Tibial nerve (tissue), 4 donors: ENCODE results near the gene PPT1. TPM values are rescaled to one million over a fixed set of nuclear protein-coding genes. Genes with fewer than 3 reads are reported as not detected.

Experiments used
- DNase-seq, 2 donors: peaks; one replicate each; pipeline ENCODE4 v3.0.0-alpha.2; 2019; ENCODE audit warnings: low spot score in 2 of 2
- H3K27ac ChIP-seq, 4 donors: fragments of 200-600 bp; sonication (generic) in 3 of 4; one replicate each; pipeline ENCODE4 v1.5.1; 2017 to 2019; ENCODE audit warnings: mild to moderate bottlenecking in 1 of 4
- H3K27me3 ChIP-seq, 2 donors: fragments of 200-600 bp; sonication (generic) in 1 of 2; one replicate each; pipeline versions ENCODE4 v1.5.1 to v1.6.0; 2017 to 2019
- H3K36me3 ChIP-seq, 3 donors: fragments of 200-600 bp; sonication (generic); one replicate each; pipeline ENCODE4 v1.5.1; 2018 to 2019
- H3K4me1 ChIP-seq, 4 donors: fragments of 200-600 bp; sonication (generic) in 3 of 4; one replicate each; pipeline ENCODE4 v1.5.1; 2017 to 2019
- H3K4me3 ChIP-seq, 4 donors: fragments of 200-600 bp; sonication (generic) in 3 of 4; one replicate each; pipeline ENCODE4 v1.5.1; 2017 to 2019; ENCODE audit warnings: mild to moderate bottlenecking in 1 of 4, moderate library complexity in 1 of 4
- H3K9me3 ChIP-seq, 4 donors: fragments of 200-600 bp; sonication (generic) in 3 of 4; one replicate each; pipeline ENCODE4 v1.5.1; 2017 to 2019
- CTCF ChIP-seq, 5 experiments: fragments of 200-600 bp in 3 of 5; fragments of 450-650 bp in 2 of 5; sonication (generic) in 3 of 5; IDR thresholded peaks; one replicate each; pipeline ENCODE4 v1.5.1; 2016 to 2019; ENCODE audit warnings: antibody characterized with exemption in 5 of 5, mild to moderate bottlenecking in 3 of 5, moderate library complexity in 2 of 5
- EP300 ChIP-seq, 2 donors: sonication (generic); formaldehyde crosslinking; IDR thresholded peaks; one replicate each; pipeline ENCODE4 v1.6.1; 2017; ENCODE audit warnings: antibody characterized with exemption in 2 of 2, mild to moderate bottlenecking in 1 of 2
- POLR2A ChIP-seq, 2 donors: fragments of 450-650 bp; IDR thresholded peaks; one replicate each; pipeline ENCODE4 v1.6.1; 2017; ENCODE audit warnings: antibody characterized with exemption in 2 of 2, mild to moderate bottlenecking in 2 of 2, moderate library complexity in 2 of 2
- WGBS, 2 donors: methylation state at CpG; one replicate each; pipeline ENCODE4 v1.1.5; 2018; 5-methylcytosine and 5-hydroxymethylcytosine counted together
- total RNA-seq, 4 donors: library from RNA; depleted of rRNA; stranded (reverse); fragments of >200 nt; gene quantifications; one replicate each; pipeline ENCODE4 v1.1.0, GENCODE V29; 2016

The PPT1 gene
- total RNA-seq, 4 donors from 2014 or later: 52.8 to 88.5 (median 58.7) TPM

GRCh38 chr1:40041466-40041838, 55.6 kb downstream of the PPT1 start:
- H3K27me3 ChIP-seq: no peaks in the 10 kb centered on the region
- H3K9me3 ChIP-seq: no peaks in the 10 kb centered on the region
- H3K36me3 ChIP-seq: peaks cover 0 to 7% (median 0%) of the 10 kb centered on the region in 3 donors
- peaks cover 0 to 80% (median 42%) of the 10 kb centered on the region in 4 donors for H3K4me1 ChIP-seq
- H3K27ac ChIP-seq: peak overlapping the region; percentile 96 to 100 (median 98)
- 7 to 9% methylated on average over 5 of the region's 5 CpGs for WGBS, 2 donors
- no peak for DNase-seq
- TF ChIP-seq EP300 (IDR thresholded peaks at IDR 0.05) (no peak), CTCF (IDR thresholded peaks at IDR 0.05) (no peak), POLR2A (IDR thresholded peaks at IDR 0.05) (no peak)
- H3K4me3 ChIP-seq: peak overlapping the region; percentile 75 to 96 (median 92)

GRCh38 chr1:40040511-40041465, 56.3 kb downstream of the PPT1 start, which contains the start of gene CAP1:
TSS of gene CAP1 (plus strand) at chr1:40040729. CDS start at chr1:40059347, 18,618 bp downstream.
- 0 to 1% methylated on average over 22 to 43 of the region's 65 CpGs for WGBS, 2 donors
- peak; percentile 84 to 89 for TF ChIP-seq EP300 (IDR thresholded peaks at IDR 0.05)
- peak; percentile 58 to 64 for TF ChIP-seq POLR2A (IDR thresholded peaks at IDR 0.05)
- peak in 1 of 5 experiments; percentile 28 for TF ChIP-seq CTCF (IDR thresholded peaks at IDR 0.05)
- Histone ChIP-seq H3K4me3 (peak within 1 kb of the TSS; percentile 75 to 96 (median 92)), H3K27me3 (no peaks in the 10 kb centered on the region), H3K9me3 (no peaks in the 10 kb centered on the region), H3K36me3 (peaks cover 0 to 7% (median 0%) of the 10 kb centered on the region in 3 donors), H3K27ac (peak within 1 kb of the TSS; percentile 96 to 100 (median 98)), H3K4me1 (peaks cover 0 to 78% (median 41%) of the 10 kb centered on the region in 4 donors)
- DNase-seq: peak; percentile 98

GRCh38 chr1:40039757-40040510, 57.1 kb downstream of the PPT1 start:
- WGBS, 2 donors: 0% methylated on average over 19 to 33 of the region's 52 CpGs
- no peaks in the 10 kb centered on the region for H3K9me3 ChIP-seq
- no peaks in the 10 kb centered on the region for H3K27me3 ChIP-seq
- TF ChIP-seq EP300 (IDR thresholded peaks at IDR 0.05) (peak in 1 of 2 donors; percentile 99), CTCF (IDR thresholded peaks at IDR 0.05) (no peak), POLR2A (IDR thresholded peaks at IDR 0.05) (peak; percentile 88 to 95)
- peak overlapping the region; percentile 96 to 100 (median 98) for H3K27ac ChIP-seq
- peak overlapping the region; percentile 62 to 96 (median 84) for H3K4me3 ChIP-seq
- peaks cover 0 to 72% (median 36%) of the 10 kb centered on the region in 4 donors for H3K4me1 ChIP-seq
- peak; percentile 78 to 84 for DNase-seq
- H3K36me3 ChIP-seq: peaks cover 0 to 7% (median 0%) of the 10 kb centered on the region in 3 donors

- Histone ChIP-seq H3K4me3 (peak overlapping the region; percentile 62 to 96 (median 84)), H3K36me3 (peaks cover 0 to 7% (median 0%) of the 10 kb centered on the region in 3 donors), H3K9me3 (no peaks in the 10 kb centered on the region), H3K27ac (peak overlapping the region; percentile 96 to 100 (median 98)), H3K4me1 (peaks cover 0 to 70% (median 33%) of the 10 kb centered on the region in 4 donors), H3K27me3 (no peaks in the 10 kb centered on the region)
- peak in 1 of 2 donors; percentile 44 for DNase-seq
- TF ChIP-seq EP300 (IDR thresholded peaks at IDR 0.05): no peak
- TF ChIP-seq CTCF (IDR thresholded peaks at IDR 0.05): peak in 2 of 5 experiments; percentile 21 to 34
- TF ChIP-seq POLR2A (IDR thresholded peaks at IDR 0.05): no peak
- 1% methylated on average over 10 of the region's 10 CpGs for WGBS, 2 donors
Observed at GRCh38 chr1:40039245-40039756, 57.8 kb downstream of the PPT1 start.
